Kidney epithelial cell (primary cell): Measurements from ENCODE around the gene TMPRSS12. TPM values are rescaled to one million over a fixed set of nuclear protein-coding genes. Genes with fewer than 3 reads are reported as not detected.
"Not testable (repeated sequence)": the region's sequence is repeated elsewhere in the genome, so short reads cannot be mapped to it uniquely, and the experiment has no call there.

Experiments
- DNase-seq: peaks from one replicate; pipeline ENCODE4 v3.0.0-alpha.2; 2010; ENCODE audit warnings: low read depth
- H3K27me3 ChIP-seq: 2 replicates; pipeline ENCODE4 v1.6.0; 2011; ENCODE audit warnings: low read length; ENCODE audit not compliant: control insufficient read depth, insufficient read depth
- H3K36me3 ChIP-seq: 2 replicates; pipeline ENCODE4 v1.5.1; 2011; ENCODE audit warnings: low read length; ENCODE audit not compliant: control insufficient read depth, insufficient read depth
- H3K4me3 ChIP-seq: 2 replicates; pipeline ENCODE4 v1.5.1; 2011; ENCODE audit warnings: low read depth, mild to moderate bottlenecking, control low read depth, low read length
- total RNA-seq: library from RNA; depleted of rRNA; stranded (reverse); fragments of >200 nt; gene quantifications from 2 replicates; pipeline ENCODE4 v1.2.3, GENCODE V29; 2015
- TF ChIP-seq, protein P1 (sequence below): IDR thresholded peaks from 2 replicates; pipeline ENCODE4 v1.5.1; 2011; ENCODE audit warnings: mild to moderate bottlenecking, moderate library complexity, low read length, control low read depth, inconsistent platforms; ENCODE audit not compliant: insufficient read depth, poor library complexity, severe bottlenecking

The TMPRSS12 gene
- total RNA-seq, 1 donor from 2014 or later, result not detected

DNA sequence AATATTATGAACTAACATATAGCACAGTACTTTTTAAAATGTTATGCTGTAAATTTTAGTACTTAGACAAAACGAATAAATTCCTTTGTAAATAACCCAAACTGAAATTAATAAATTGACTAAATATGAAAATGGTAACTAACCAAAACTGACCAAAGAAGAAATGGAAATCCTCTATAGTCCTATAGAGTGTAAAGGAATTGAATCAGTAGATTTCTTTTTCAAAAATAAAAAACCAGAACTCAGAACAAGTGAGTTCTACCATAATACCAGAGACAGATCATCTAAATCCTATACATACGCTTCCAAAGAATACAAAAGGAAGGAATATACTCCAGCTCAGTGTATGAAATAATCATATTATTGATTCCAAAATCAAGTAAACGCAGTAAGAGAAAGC lies 39.8 kb downstream of the TMPRSS12 start:
- Histone ChIP-seq H3K27me3 (no peaks in the 10 kb centered on the region), H3K36me3 (no peaks in the 10 kb centered on the region), H3K4me3 (no peak overlapping the region)
- no peak for DNase-seq
- TF ChIP-seq, protein P1, sequence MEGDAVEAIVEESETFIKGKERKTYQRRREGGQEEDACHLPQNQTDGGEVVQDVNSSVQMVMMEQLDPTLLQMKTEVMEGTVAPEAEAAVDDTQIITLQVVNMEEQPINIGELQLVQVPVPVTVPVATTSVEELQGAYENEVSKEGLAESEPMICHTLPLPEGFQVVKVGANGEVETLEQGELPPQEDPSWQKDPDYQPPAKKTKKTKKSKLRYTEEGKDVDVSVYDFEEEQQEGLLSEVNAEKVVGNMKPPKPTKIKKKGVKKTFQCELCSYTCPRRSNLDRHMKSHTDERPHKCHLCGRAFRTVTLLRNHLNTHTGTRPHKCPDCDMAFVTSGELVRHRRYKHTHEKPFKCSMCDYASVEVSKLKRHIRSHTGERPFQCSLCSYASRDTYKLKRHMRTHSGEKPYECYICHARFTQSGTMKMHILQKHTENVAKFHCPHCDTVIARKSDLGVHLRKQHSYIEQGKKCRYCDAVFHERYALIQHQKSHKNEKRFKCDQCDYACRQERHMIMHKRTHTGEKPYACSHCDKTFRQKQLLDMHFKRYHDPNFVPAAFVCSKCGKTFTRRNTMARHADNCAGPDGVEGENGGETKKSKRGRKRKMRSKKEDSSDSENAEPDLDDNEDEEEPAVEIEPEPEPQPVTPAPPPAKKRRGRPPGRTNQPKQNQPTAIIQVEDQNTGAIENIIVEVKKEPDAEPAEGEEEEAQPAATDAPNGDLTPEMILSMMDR, result no peak

DNA sequence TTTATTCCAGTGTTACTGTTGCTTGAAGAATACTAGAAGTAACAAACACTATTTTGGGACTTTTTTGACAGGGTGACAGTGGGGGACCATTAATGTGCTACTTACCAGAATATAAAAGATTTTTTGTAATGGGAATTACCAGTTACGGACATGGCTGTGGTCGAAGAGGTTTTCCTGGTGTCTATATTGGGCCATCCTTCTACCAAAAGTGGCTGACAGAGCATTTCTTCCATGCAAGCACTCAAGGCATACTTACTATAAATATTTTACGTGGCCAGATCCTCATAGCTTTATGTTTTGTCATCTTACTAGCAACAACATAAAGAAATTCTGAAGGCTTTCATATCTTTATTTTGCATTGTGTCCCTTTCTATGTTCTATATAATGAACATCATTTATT lies 44.5 kb downstream of the TMPRSS12 start:
- no peaks in the 10 kb centered on the region for H3K36me3 ChIP-seq
- DNase-seq, result no peak
- no peaks in the 10 kb centered on the region for H3K27me3 ChIP-seq
- H3K4me3 ChIP-seq, result no peak overlapping the region
- TF ChIP-seq, protein P1, result no peak

DNA sequence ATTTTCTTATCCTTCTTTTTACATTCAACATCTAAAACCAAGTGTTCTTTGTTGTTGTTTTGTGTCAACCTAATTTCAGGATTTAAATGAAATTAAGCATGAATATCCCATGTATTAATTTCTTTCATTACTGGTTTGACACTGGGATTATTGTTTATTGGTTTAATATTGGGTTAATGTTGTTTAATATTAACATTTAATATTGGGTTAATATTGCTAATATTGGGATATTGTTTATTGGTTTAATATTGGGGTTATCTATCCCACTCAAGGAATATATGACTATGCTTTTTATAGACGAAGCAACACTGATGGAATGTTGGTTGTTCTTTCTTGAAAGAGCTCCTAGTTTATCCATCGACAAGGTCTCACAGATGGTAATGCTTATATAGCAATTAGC lies 45.9 kb downstream of the TMPRSS12 start:
- DNase-seq, result no peak
- Histone ChIP-seq H3K4me3 (no peak overlapping the region), H3K36me3 (no peaks in the 10 kb centered on the region), H3K27me3 (no peaks in the 10 kb centered on the region)
- TF ChIP-seq, protein P1, result no peak

DNA sequence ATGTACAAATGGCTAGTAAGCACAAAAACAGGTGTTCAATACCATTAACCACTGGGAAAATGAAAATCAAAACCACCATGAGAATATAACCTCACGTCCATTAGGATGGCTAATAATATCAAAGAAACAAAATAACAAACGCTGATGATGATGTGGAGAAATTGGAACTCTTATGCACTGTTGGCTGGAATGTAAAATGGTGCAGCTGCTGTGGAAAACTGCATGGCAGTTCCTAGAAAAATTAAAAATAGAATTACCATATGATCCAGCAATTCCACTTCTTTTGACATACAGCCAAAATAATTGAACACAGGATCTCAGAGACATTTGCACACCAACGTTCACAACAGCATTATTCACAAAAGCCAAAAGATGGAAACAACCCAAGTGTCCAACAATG lies 51.5 kb downstream of the TMPRSS12 start:
- Histone ChIP-seq H3K4me3 (no peak overlapping the region), H3K36me3 (no peaks in the 10 kb centered on the region), H3K27me3 (no peaks in the 10 kb centered on the region)
- TF ChIP-seq, protein P1, result no peak
- no peak for DNase-seq

DNA sequence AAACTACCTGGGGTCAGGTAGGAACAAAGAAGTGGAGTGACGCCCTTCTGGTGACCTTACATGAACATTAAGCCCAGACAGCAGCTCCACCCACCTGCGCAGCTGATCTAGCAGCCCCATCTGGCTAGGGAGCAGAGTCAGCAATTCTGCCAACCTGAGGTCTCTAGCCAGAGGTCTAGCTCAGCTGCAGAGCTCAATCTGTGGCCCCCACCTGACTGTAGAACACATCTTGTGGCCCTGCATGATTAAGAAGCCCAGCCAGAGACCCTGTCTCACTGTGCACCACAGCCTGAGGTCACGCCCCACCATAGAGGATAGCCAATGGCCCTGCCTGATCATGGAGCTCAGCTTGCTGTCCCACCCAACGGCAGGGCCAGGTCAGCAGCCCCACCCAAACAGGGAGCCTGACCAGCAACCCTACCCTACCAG lies 59.0 kb downstream of the TMPRSS12 start:
- H3K36me3 ChIP-seq, result no peaks in the 10 kb centered on the region
- H3K27me3 ChIP-seq, result no peaks in the 10 kb centered on the region
- DNase-seq, result no peak
- H3K4me3 ChIP-seq, result no peak overlapping the region
- TF ChIP-seq, protein P1, result no peak

DNA sequence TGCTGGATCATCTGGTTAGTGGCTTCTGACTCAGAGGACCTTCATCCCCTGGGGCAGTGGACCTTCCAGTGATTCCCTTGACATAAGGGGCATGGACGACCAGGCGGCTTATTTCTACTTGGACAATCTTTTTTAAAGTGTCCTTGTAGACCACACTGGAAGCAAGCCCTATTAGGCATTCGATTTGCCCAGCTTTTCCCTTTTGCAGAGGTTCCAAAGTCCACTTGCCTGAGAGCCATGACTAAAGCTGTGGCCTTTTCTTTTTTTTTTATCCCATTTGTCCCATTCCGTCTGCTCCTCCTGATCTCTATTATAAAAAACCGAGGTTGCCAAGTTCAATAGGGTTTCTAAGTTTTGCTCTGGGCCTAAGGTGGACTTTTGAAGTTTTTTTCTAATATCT lies 65.8 kb downstream of the TMPRSS12 start:
- H3K36me3 ChIP-seq, DNase-seq, H3K4me3 ChIP-seq, H3K27me3 ChIP-seq: not testable (repeated sequence)

DNA sequence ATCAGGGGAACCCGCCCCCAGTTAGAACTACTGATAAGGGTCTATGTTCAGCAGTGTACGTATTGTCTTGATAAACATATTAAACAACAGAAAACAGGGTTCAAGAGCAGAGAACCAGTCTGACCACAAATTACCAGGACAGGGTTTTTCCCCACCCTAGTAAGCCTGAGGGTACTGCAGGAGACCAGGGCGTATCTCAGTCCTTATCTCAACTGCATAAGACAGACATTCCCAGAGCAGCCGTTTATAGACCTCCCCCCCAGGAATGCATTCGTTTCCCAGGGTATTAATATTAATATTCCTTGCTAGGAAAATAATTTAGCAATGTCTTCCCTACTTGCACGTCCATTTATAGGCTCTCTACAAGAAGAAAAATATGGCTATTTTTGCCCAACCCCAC lies 69.6 kb downstream of the TMPRSS12 start:
- H3K36me3 ChIP-seq, H3K4me3 ChIP-seq, H3K27me3 ChIP-seq: not testable (repeated sequence)

More for the DNA sequence above, 69.6 kb downstream of the TMPRSS12 start:
- not testable (repeated sequence) for DNase-seq
